GM18502 (cell line): ENCODE measurements around the gene SEMA3F.

Experiments used
- ATAC-seq: cut with Tn5 transposase; IDR thresholded peaks from one replicate; pipeline ENCODE4 v1.9.1; 2021; ENCODE audit warnings: mild to moderate bottlenecking; ENCODE audit not compliant: unreplicated experiment, poor library complexity

Gene SEMA3F

GRCh38 chr3:50190936-50191660, 36.0 kb downstream of the SEMA3F start, which contains the start of gene GNAT1:
Gene GNAT1, plus strand, starts transcription at chr3:50191610. Its CDS starts 116 bp downstream, at chr3:50191726.
- ATAC-seq = no peak

- no peak for ATAC-seq
Measured at GRCh38 chr3:50192124-50192523, 37.0 kb downstream of the SEMA3F start.

GRCh38 chr3:50192689-50193141, 37.6 kb downstream of the SEMA3F start:
- ATAC-seq = no peak

- no peak for ATAC-seq
Measured at GRCh38 chr3:50193286-50193685, 38.2 kb downstream of the SEMA3F start.

- ATAC-seq = no peak
Measured at GRCh38 chr3:50193746-50194127, 38.6 kb downstream of the SEMA3F start.

GRCh38 chr3:50194128-50194902, 39.2 kb downstream of the SEMA3F start:
- no peak for ATAC-seq

- no peak for ATAC-seq
Measured at GRCh38 chr3:50194903-50195500, 39.9 kb downstream of the SEMA3F start.

GRCh38 chr3:50195501-50196252, 40.6 kb downstream of the SEMA3F start:
- no peak for ATAC-seq

GRCh38 chr3:50196253-50196801, 41.2 kb downstream of the SEMA3F start:
- no peak for ATAC-seq

GRCh38 chr3:50201573-50202315, 46.6 kb downstream of the SEMA3F start:
- no peak for ATAC-seq

GRCh38 chr3:50202353-50203112, 47.4 kb downstream of the SEMA3F start:
- no peak for ATAC-seq

GRCh38 chr3:50203113-50203808, 48.1 kb downstream of the SEMA3F start:
- ATAC-seq = no peak

GRCh38 chr3:50203809-50204803, 49.0 kb downstream of the SEMA3F start:
- no peak for ATAC-seq

- no peak for ATAC-seq
Measured at GRCh38 chr3:50204804-50205412, 49.8 kb downstream of the SEMA3F start, which contains the start of gene SLC38A3. Gene SLC38A3, plus strand, starts transcription at chr3:50205271. Its CDS starts 8,929 bp downstream, at chr3:50214200.

GRCh38 chr3:50205413-50206276, 50.5 kb downstream of the SEMA3F start:
- ATAC-seq = no peak
